BLaER1 (cell line): ENCODE data around the gene SLC22A23.
A peak's percentile ranks its signal among the peaks of the same experiment; 100 is the strongest.

Experiments
- H3K27ac ChIP-seq: shearing (Covaris generic); formaldehyde crosslinking; 2 replicates; pipeline ENCODE4 v1.8.1; 2022
- H3K27me3 ChIP-seq: shearing (Covaris generic); formaldehyde crosslinking; 2 replicates; pipeline ENCODE4 v1.8.1; 2022
- H3K36me3 ChIP-seq: shearing (Covaris generic); formaldehyde crosslinking; 2 replicates; pipeline ENCODE4 v1.8.1; 2022
- H3K4me1 ChIP-seq: shearing (Covaris generic); formaldehyde crosslinking; 2 replicates; pipeline ENCODE4 v1.8.1; 2022
- H3K4me2 ChIP-seq: shearing (Covaris generic); formaldehyde crosslinking; 2 replicates; pipeline ENCODE4 v1.8.1; 2022
- H3K4me3 ChIP-seq: shearing (Covaris generic); formaldehyde crosslinking; 2 replicates; pipeline ENCODE4 v1.8.1; 2022
- H3K9ac ChIP-seq: shearing (Covaris generic); formaldehyde crosslinking; 2 replicates; pipeline ENCODE4 v1.8.1; 2022
- H3K9me3 ChIP-seq: shearing (Covaris generic); formaldehyde crosslinking; 2 replicates; pipeline ENCODE4 v1.8.1; 2022
- H4K20me1 ChIP-seq: shearing (Covaris generic); formaldehyde crosslinking; 2 replicates; pipeline ENCODE4 v1.8.1; 2022
- Cebpa-rat ChIP-seq: shearing (Covaris generic); IDR thresholded peaks from 2 replicates; pipeline ENCODE4 v1.8.1; 2022

SLC22A23 gene

DNA sequence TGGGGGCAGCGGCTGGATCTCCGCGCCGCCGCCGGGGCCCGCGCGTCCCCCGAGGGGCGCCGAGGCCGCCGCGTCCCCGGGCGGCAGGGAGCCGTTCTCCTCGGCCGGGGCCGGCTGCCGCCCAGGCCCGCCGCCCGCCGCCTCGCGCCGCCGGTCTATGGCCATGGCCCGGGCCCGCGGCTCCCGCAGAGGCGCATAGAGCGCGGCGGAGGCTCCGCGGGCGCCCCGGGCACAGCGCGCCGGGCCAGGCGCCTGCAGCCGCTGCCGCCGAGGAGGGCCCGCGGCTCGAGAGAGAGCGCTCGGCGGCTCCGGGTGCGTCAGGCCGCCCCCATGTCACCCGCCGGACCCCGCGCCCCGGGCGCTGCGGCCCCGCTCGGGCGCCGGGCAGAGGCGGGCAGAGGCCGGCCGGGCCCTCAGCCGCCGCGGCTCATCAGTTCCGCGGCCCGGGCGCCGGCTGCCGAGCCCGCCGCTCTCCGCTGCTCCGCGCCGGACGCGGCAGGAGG, 404 bp downstream of the SLC22A23 start:
- Histone ChIP-seq H3K27me3 (peaks cover 60% of the 10 kb centered on the region), H3K4me1 (peaks cover 29% of the 10 kb centered on the region), H4K20me1 (peaks cover 32% of the 10 kb centered on the region), H3K9me3 (no peaks in the 10 kb centered on the region), H3K36me3 (no peaks in the 10 kb centered on the region), H3K27ac (peak overlapping the region; percentile 22; the same call in 1 of the 2 replicates), H3K9ac (peak overlapping the region; percentile 69), H3K4me2 (peak overlapping the region; percentile 100), H3K4me3 (peak overlapping the region; percentile 80)
- TF ChIP-seq Cebpa-rat, result no peak

DNA sequence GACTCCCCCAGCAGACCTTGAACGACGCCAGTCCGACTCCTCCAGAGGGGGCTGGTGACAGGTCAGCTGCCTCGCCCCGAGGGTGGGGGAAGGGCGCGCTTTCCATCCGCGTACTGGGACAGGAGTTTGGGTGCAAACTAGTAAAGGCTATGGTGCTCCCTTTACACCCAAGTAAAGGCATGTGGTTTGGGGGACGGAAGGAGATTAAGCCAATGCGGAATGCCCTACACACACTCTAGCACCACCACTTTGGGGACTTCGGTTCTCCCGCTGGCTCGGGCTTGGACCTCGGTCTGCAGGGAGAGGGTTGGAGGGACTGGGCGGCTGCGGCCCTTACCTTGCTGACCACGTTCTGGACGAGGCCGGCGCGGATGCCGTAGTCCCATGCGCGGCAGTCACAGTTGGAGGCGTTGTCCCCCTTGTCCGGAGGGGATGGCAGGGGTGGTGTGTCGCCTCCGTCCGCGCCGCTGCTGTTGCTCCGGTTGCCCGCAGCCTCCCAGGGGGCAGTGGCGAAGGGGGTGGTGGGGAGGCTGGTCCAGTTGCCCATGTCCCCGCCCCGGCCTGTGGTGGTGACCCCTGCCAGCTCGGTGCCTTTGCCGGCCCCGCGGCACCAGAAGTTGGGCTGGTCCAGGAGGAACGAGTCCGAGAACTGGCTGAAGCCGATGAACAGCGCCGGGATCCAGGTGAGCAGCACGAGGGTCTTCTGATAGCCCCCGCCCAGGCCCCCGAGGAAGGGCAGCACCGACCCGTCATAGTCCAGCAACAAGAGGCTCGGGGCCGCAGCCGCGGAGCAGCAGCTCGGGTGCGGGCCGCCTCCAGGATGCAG, 1.1 kb downstream of the SLC22A23 start:
- Histone ChIP-seq H4K20me1 (peaks cover 32% of the 10 kb centered on the region), H3K27me3 (peaks cover 60% of the 10 kb centered on the region), H3K9ac (peak overlapping the region; percentile 69), H3K4me1 (peaks cover 29% of the 10 kb centered on the region), H3K9me3 (no peaks in the 10 kb centered on the region), H3K4me3 (peak overlapping the region; percentile 80), H3K4me2 (peak overlapping the region; percentile 100), H3K27ac (peak overlapping the region; percentile 22; the same call in 1 of the 2 replicates), H3K36me3 (no peaks in the 10 kb centered on the region)
- TF ChIP-seq Cebpa-rat, result no peak

GRCh38 chr6:3455147-3455568, 1.7 kb downstream of the SLC22A23 start:
- Histone ChIP-seq H3K27me3 (peaks cover 60% of the 10 kb centered on the region), H3K4me2 (peak overlapping the region; percentile 100)

DNA sequence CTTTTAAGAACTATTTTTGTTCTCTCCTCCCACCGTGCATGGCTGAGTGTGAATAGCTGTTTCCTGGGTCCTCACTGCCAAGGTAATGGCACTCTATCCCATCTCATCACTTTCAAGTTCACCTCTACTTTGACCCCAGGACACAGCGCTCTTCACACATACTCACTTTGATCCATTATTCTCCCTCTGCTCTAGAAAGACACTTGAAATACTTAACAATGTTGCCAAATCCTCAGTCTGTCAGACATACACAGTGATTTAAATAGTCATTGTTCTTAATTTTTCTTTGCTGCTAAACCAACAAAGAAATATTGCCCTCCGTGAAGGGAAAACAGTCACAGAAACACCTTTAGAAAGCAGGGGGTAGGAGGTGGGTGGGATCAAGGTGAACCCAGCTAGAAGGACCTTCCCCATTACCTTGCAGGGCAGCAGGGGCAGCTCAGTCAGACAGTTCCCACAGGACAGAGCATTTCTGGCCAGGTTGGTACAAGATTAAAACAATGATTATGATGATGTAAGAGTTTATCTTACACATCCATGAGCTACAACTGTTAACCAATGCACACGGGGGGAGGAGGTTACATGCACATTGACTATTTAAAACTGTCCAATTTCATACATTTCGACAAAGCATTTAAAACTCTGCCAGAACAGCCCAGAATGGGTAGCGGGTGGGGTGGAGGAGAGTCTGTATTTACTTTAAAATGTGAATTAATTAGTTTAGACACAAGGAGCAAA, 2.4 kb downstream of the SLC22A23 start:
- Histone ChIP-seq H3K4me1 (peaks cover 29% of the 10 kb centered on the region), H4K20me1 (peaks cover 32% of the 10 kb centered on the region), H3K9ac (no peak overlapping the region), H3K4me3 (no peak overlapping the region), H3K36me3 (no peaks in the 10 kb centered on the region), H3K27ac (no peak overlapping the region), H3K9me3 (no peaks in the 10 kb centered on the region), H3K4me2 (peak overlapping the region; percentile 100), H3K27me3 (peaks cover 60% of the 10 kb centered on the region)
- no peak for TF ChIP-seq Cebpa-rat

More at GRCh38 chr6:3455147-3455568, 1.7 kb downstream of the SLC22A23 start:
- Histone ChIP-seq H3K27ac (no peak overlapping the region), H3K9ac (no peak overlapping the region), H4K20me1 (peaks cover 32% of the 10 kb centered on the region), H3K4me3 (peak overlapping the region; percentile 80), H3K36me3 (no peaks in the 10 kb centered on the region), H3K4me1 (peaks cover 29% of the 10 kb centered on the region), H3K9me3 (no peaks in the 10 kb centered on the region)
- no peak for TF ChIP-seq Cebpa-rat

DNA sequence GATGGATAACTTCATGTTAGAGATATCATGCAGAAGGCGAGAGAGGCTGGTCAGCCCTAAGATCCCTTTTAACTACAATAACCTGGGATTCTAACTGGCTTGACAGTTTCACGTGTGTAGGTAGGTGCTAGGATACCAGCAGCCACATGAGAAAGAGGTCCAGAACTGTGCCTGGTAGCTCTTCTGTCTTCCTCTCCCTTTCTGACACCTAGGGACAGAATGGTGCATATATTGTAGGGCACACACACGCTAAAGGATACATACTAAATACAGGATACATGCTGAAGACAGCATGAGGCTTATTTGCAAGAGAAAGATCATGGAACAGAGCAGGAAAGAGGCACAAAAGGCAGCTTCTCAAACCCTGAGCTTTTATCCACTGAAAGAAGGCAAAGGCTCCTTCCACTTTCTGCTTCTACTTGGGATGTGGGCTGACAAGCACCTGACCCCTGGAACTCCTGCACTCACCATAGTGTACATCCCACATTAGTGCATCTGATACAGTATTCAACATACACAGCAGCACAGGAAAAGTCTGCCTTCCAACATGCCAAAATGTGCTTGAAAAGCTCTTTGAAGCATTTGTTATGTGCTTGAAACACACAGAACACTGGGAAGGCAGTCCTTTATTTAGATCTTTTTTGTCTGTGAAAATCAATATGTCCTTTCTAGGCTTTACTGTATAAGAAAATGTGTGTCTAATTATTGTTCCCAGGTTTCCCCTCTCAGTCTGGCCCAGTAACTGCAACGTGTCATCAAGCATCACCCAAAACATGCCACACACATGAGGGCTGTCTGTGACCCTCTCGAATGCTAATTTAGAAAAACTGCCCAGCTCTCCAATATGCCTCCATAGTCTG, 3.2 kb downstream of the SLC22A23 start:
- H3K36me3 ChIP-seq, result no peaks in the 10 kb centered on the region
- H4K20me1 ChIP-seq, result peaks cover 32% of the 10 kb centered on the region
- H3K9ac ChIP-seq, result no peak overlapping the region
- no peak overlapping the region for H3K27ac ChIP-seq
- no peak for TF ChIP-seq Cebpa-rat
- no peaks in the 10 kb centered on the region for H3K9me3 ChIP-seq
- H3K4me1 ChIP-seq, result peaks cover 29% of the 10 kb centered on the region
- H3K4me2 ChIP-seq, result no peak overlapping the region
- H3K27me3 ChIP-seq, result peaks cover 54% of the 10 kb centered on the region
- no peak overlapping the region for H3K4me3 ChIP-seq

- no peak for TF ChIP-seq Cebpa-rat
- H3K4me2 ChIP-seq, result no peak overlapping the region
- H3K36me3 ChIP-seq, result no peaks in the 10 kb centered on the region
- peaks cover 32% of the 10 kb centered on the region for H4K20me1 ChIP-seq
- no peaks in the 10 kb centered on the region for H3K9me3 ChIP-seq
- H3K9ac ChIP-seq, result no peak overlapping the region
- peaks cover 20% of the 10 kb centered on the region for H3K4me1 ChIP-seq
- H3K27ac ChIP-seq, result no peak overlapping the region
- H3K4me3 ChIP-seq, result no peak overlapping the region
- peaks cover 33% of the 10 kb centered on the region for H3K27me3 ChIP-seq
Measured at GRCh38 chr6:3451498-3451897, 5.4 kb downstream of the SLC22A23 start.

DNA sequence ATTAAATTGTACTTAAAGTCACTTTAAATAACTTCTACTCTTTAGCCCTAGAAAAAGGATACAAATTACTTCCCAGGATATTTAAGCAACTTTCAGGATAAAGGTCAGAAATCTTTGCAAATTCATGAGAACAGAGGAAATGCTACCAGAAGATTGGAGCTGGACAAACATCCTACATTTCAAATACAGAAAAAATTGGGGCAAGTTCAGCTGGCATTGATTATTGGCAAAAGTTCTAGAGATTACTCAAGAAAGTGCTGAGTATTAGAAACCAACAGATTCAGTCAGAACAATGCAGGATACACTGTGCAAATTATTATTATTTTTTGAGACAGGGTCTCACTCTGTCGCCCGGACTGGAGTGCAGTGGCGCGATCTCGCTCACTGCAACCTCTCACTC, 6.0 kb downstream of the SLC22A23 start:
- H3K4me3 ChIP-seq, result no peak overlapping the region
- H3K4me1 ChIP-seq, result peaks cover 17% of the 10 kb centered on the region
- H3K27ac ChIP-seq, result no peak overlapping the region
- H3K9ac ChIP-seq, result no peak overlapping the region
- peaks cover 27% of the 10 kb centered on the region for H3K27me3 ChIP-seq
- peaks cover 27% of the 10 kb centered on the region for H4K20me1 ChIP-seq
- no peaks in the 10 kb centered on the region for H3K36me3 ChIP-seq
- no peak for TF ChIP-seq Cebpa-rat
- no peak overlapping the region for H3K4me2 ChIP-seq
- no peaks in the 10 kb centered on the region for H3K9me3 ChIP-seq

GRCh38 chr6:3449750-3450305, 7.0 kb downstream of the SLC22A23 start:
- H3K4me3 ChIP-seq, result no peak overlapping the region
- no peaks in the 10 kb centered on the region for H3K36me3 ChIP-seq
- H3K4me1 ChIP-seq, result peaks cover 7% of the 10 kb centered on the region
- H3K27ac ChIP-seq, result no peak overlapping the region
- peaks cover 16% of the 10 kb centered on the region for H4K20me1 ChIP-seq
- H3K27me3 ChIP-seq, result peaks cover 16% of the 10 kb centered on the region
- H3K9ac ChIP-seq, result no peak overlapping the region
- no peak overlapping the region for H3K4me2 ChIP-seq
- no peak for TF ChIP-seq Cebpa-rat
- no peaks in the 10 kb centered on the region for H3K9me3 ChIP-seq

- H3K9ac ChIP-seq, result no peak overlapping the region
- H3K4me1 ChIP-seq, result peaks cover 2% of the 10 kb centered on the region; the same call in 1 of the 2 replicates
- H3K4me3 ChIP-seq, result no peak overlapping the region
- H3K36me3 ChIP-seq, result no peaks in the 10 kb centered on the region
- H4K20me1 ChIP-seq, result peaks cover 11% of the 10 kb centered on the region
- H3K9me3 ChIP-seq, result no peaks in the 10 kb centered on the region
- no peak overlapping the region for H3K27ac ChIP-seq
- peaks cover 11% of the 10 kb centered on the region for H3K27me3 ChIP-seq
- H3K4me2 ChIP-seq, result no peak overlapping the region
- TF ChIP-seq Cebpa-rat, result no peak
Measured at GRCh38 chr6:3449321-3449720, 7.5 kb downstream of the SLC22A23 start.
